HL-60 (cell line): Measurements from ENCODE around the gene TTC28.

Source experiments
- CTCF ChIP-seq: IDR thresholded peaks from one replicate; pipeline ENCODE4 v1.5.1; 2011; ENCODE audit warnings: low read length, control low read depth, inconsistent platforms; ENCODE audit not compliant: insufficient read depth
- POLR2AphosphoS5 ChIP-seq: IDR thresholded peaks from 2 replicates; pipeline ENCODE4 v1.6.1; 2012; ENCODE audit warnings: low read depth
- TF ChIP-seq, protein P1 (sequence below): IDR thresholded peaks from 2 replicates; pipeline ENCODE4 v1.6.1; 2012; ENCODE audit warnings: low read depth; ENCODE audit not compliant: insufficient replicate concordance

DNA sequence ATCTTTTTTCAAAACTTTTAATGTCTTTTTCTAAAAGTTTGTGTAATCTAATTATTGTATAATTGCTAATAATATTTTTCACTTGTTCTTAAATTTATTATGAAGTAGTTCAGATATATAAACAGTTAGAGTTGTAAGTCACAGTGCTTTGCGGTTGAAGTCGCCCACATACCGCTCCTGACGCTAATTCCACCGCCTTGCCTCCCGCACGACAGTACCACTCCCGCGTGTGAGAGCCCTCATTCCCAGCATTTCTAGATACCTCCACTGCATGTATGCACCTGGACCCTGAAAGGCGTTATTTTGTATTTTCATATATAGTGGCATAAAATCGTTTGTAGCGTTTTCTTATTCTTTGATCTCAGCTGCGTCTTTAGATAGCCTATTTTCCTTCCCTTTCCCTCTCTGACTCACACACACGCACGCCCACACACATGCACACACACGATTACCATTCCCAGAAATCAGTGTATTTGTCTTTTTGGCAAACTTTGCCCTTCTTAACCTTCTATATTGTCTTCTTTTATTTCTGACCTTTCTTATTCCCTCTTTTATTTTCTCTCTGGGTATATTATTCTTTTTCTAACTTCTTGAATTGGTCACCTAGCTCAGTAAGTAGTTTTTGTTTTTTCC lies 704.1 kb downstream of the TTC28 start:
- no peak for TF ChIP-seq CTCF
- no peak for TF ChIP-seq POLR2AphosphoS5
- TF ChIP-seq, protein P1, sequence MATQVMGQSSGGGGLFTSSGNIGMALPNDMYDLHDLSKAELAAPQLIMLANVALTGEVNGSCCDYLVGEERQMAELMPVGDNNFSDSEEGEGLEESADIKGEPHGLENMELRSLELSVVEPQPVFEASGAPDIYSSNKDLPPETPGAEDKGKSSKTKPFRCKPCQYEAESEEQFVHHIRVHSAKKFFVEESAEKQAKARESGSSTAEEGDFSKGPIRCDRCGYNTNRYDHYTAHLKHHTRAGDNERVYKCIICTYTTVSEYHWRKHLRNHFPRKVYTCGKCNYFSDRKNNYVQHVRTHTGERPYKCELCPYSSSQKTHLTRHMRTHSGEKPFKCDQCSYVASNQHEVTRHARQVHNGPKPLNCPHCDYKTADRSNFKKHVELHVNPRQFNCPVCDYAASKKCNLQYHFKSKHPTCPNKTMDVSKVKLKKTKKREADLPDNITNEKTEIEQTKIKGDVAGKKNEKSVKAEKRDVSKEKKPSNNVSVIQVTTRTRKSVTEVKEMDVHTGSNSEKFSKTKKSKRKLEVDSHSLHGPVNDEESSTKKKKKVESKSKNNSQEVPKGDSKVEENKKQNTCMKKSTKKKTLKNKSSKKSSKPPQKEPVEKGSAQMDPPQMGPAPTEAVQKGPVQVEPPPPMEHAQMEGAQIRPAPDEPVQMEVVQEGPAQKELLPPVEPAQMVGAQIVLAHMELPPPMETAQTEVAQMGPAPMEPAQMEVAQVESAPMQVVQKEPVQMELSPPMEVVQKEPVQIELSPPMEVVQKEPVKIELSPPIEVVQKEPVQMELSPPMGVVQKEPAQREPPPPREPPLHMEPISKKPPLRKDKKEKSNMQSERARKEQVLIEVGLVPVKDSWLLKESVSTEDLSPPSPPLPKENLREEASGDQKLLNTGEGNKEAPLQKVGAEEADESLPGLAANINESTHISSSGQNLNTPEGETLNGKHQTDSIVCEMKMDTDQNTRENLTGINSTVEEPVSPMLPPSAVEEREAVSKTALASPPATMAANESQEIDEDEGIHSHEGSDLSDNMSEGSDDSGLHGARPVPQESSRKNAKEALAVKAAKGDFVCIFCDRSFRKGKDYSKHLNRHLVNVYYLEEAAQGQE, result no peak
